HepG2 (cell line): ENCODE data around the gene EHD4.

Experiments used
- EP300 ChIP-seq, 3 experiments: sonication (generic) in 1 of 3; formaldehyde crosslinking in 1 of 3; IDR thresholded peaks; 2 replicates each; pipeline versions ENCODE4 v1.5.1 to v1.6.1; 2011 to 2020; ENCODE audit warnings: low read depth in 2 of 3, low read length in 2 of 3, borderline replicate concordance in 1 of 3, improper control_type of control experiment in 1 of 3, mild to moderate bottlenecking in 1 of 3, missing genetic modification reagents in 1 of 3, moderate library complexity in 1 of 3
- FOXA3 ChIP-seq: IDR thresholded peaks from 2 replicates; pipeline ENCODE4 v1.6.1; 2016; ENCODE audit warnings: missing genetic modification reagents, missing compliant biosample characterization
- GTF2F1 ChIP-seq: fragments of 150-350 bp; IDR thresholded peaks from 2 replicates; pipeline ENCODE4 v1.6.1; 2014; ENCODE audit warnings: low read length
- RXRA ChIP-seq: sonication (generic); formaldehyde crosslinking; IDR thresholded peaks from 2 replicates; pipeline ENCODE4 v1.5.1; 2020; ENCODE audit warnings: missing genetic modification reagents
- SNAPC5 ChIP-seq: sonication (generic); formaldehyde crosslinking; IDR thresholded peaks from 2 replicates; pipeline ENCODE4 v1.8.1; 2023; ENCODE audit warnings: mild to moderate bottlenecking, missing genetic modification reagents, borderline replicate concordance
- ZNF644 ChIP-seq: IDR thresholded peaks from 2 replicates; pipeline ENCODE4 v1.6.1; 2016; ENCODE audit warnings: low read depth

GRCh38 chr15:41855261-41855961 lies 116.9 kb downstream of the EHD4 start:
- TF ChIP-seq SNAPC5 (no peak), ZNF644 (no peak), RXRA (CRISPR knock-in tag) (no peak), GTF2F1 (no peak), FOXA3 (CRISPR knock-in tag) (no peak), EP300 (IDR thresholded peaks at IDR 0.05; ENCODE audit: low read depth in 2 of 2, low read length in 2 of 2) (no peak), EP300 (CRISPR knock-in tag; IDR thresholded peaks at IDR 0.05; ENCODE audit: borderline replicate concordance) (no peak)
